Astrocyte (in vitro differentiated cells and primary cell): ENCODE results near the gene LMCD1.

Experiments
- EZH2 ChIP-seq: IDR thresholded peaks from 2 replicates; pipeline ENCODE4 v1.6.1; 2012; ENCODE audit warnings: mild to moderate bottlenecking, low read length, inconsistent platforms; ENCODE audit not compliant: insufficient read depth
- TF ChIP-seq, protein P1 (sequence below): IDR thresholded peaks from 2 replicates; pipeline ENCODE4 v1.5.1; 2011; ENCODE audit warnings: low read depth, mild to moderate bottlenecking, inconsistent platforms, low read length, moderate library complexity; ENCODE audit not compliant: insufficient read depth

- TF ChIP-seq, protein P1, sequence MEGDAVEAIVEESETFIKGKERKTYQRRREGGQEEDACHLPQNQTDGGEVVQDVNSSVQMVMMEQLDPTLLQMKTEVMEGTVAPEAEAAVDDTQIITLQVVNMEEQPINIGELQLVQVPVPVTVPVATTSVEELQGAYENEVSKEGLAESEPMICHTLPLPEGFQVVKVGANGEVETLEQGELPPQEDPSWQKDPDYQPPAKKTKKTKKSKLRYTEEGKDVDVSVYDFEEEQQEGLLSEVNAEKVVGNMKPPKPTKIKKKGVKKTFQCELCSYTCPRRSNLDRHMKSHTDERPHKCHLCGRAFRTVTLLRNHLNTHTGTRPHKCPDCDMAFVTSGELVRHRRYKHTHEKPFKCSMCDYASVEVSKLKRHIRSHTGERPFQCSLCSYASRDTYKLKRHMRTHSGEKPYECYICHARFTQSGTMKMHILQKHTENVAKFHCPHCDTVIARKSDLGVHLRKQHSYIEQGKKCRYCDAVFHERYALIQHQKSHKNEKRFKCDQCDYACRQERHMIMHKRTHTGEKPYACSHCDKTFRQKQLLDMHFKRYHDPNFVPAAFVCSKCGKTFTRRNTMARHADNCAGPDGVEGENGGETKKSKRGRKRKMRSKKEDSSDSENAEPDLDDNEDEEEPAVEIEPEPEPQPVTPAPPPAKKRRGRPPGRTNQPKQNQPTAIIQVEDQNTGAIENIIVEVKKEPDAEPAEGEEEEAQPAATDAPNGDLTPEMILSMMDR: no peak
- no peak for TF ChIP-seq EZH2
These were observed 73.2 kb downstream of the LMCD1 start for GRCh38 chr3:8574670-8575322.
